A673 (cell line): ENCODE measurements around the gene GLCCI1. TPM values are rescaled to one million over a fixed set of nuclear protein-coding genes. Genes with fewer than 3 reads are reported as not detected.

Experiments
- BruUV-seq: library from RNA; stranded (reverse); fragments of 400-500 nt; replicated peaks from 2 replicates; lab custom pipeline; 2021; lab: Mats Ljungman, UMichigan
- CTCF ChIA-PET: fragments of 300-600 bp; sonication (Branson Sonifier 250); formaldehyde crosslinking; loops from one replicate; lab custom pipeline; 2022; ENCODE audit warnings: antibody characterized with exemption; lab: Charles Lee
- POLR2A ChIA-PET: fragments of 300-600 bp; sonication (Branson Sonifier 250); formaldehyde crosslinking; loops from one replicate; lab custom pipeline; 2022; ENCODE audit warnings: antibody characterized with exemption; ENCODE audit not compliant: low non-redundant PET; lab: Charles Lee
- DNase-seq: peaks from one replicate; pipeline ENCODE4 v3.0.0-alpha.2; 2015; ENCODE audit warnings: low spot score
- H3K27ac ChIP-seq: fragments of 200-600 bp; sonication (generic); 2 replicates; pipeline ENCODE4 v1.5.1; 2016; ENCODE audit warnings: mixed run types, low read depth, mild to moderate bottlenecking, mixed read lengths, antibody characterized with exemption, low read length; ENCODE audit not compliant: poor library complexity, severe bottlenecking
- H3K27me3 ChIP-seq: fragments of 200-600 bp; sonication (generic); replicated peaks from 2 replicates; pipeline ENCODE4 v1.6.1; 2017; ENCODE audit warnings: mixed run types, low read depth, mild to moderate bottlenecking, mixed read lengths, antibody characterized with exemption, low read length; ENCODE audit not compliant: insufficient read depth, poor library complexity
- H3K36me3 ChIP-seq: fragments of 200-600 bp; sonication (generic); 2 replicates; pipeline ENCODE4 v1.6.1; 2016; ENCODE audit warnings: mixed run types, mild to moderate bottlenecking, mixed read lengths, antibody characterized with exemption, low read length; ENCODE audit not compliant: insufficient read depth, poor library complexity, severe bottlenecking
- H3K4me1 ChIP-seq: fragments of 200-600 bp; sonication (generic); 2 replicates; pipeline ENCODE4 v1.6.1; 2017; ENCODE audit warnings: mixed run types, mild to moderate bottlenecking, mixed read lengths, antibody characterized with exemption, low read length; ENCODE audit not compliant: insufficient read depth, poor library complexity, severe bottlenecking
- H3K4me3 ChIP-seq: fragments of 200-600 bp; sonication (generic); 2 replicates; pipeline ENCODE4 v1.5.1; 2016; ENCODE audit warnings: low read depth, mixed run types, mild to moderate bottlenecking, mixed read lengths, low read length; ENCODE audit not compliant: poor library complexity, severe bottlenecking
- H3K9me3 ChIP-seq: fragments of 200-600 bp; sonication (generic); 2 replicates; pipeline ENCODE4 v1.6.1; 2016; ENCODE audit warnings: mixed run types, low read depth, mild to moderate bottlenecking, mixed read lengths, antibody characterized with exemption, low read length; ENCODE audit not compliant: poor library complexity, severe bottlenecking
- CTCF ChIP-seq: fragments of 300-800, 200-600 bp; sonication (generic); conservative IDR thresholded peaks from 2 replicates; pipeline ENCODE4 v1.5.1; 2017; ENCODE audit warnings: low read depth, mild to moderate bottlenecking, antibody characterized with exemption, low read length, moderate library complexity, mixed read lengths
- EZH2 ChIP-seq: fragments of 200-600 bp; sonication (generic); IDR thresholded peaks from 2 replicates; pipeline ENCODE4 v1.6.1; 2017; ENCODE audit warnings: borderline replicate concordance, low read depth, mild to moderate bottlenecking, mixed read lengths, antibody characterized with exemption, low read length; ENCODE audit not compliant: poor library complexity, severe bottlenecking
- intact Hi-C: fragments of 100-400 bp; cut with micrococcal nuclease; formaldehyde crosslinking; loops from one replicate; pipeline ENCODE4 v1.10.0; 2022; ENCODE audit not compliant: unreplicated experiment
- total RNA-seq: library from RNA; stranded (reverse); gene quantifications from 2 replicates; pipeline ENCODE4 v1.2.3, GENCODE V29; 2021

Gene GLCCI1
- total RNA-seq, 1 experiment from 2014 or later: 6.9 TPM

GRCh38 chr7:8051373-8051772 is 82.8 kb downstream of the GLCCI1 start:
- POLR2A ChIA-PET: no interaction called here
- Histone ChIP-seq H3K4me3 (no peak overlapping the region), H3K36me3 (no peaks in the 10 kb centered on the region), H3K4me1 (peaks cover 3% of the 10 kb centered on the region), H3K27me3 (no peaks in the 10 kb centered on the region), H3K27ac (no peak overlapping the region), H3K9me3 (no peaks in the 10 kb centered on the region)
- no peak for DNase-seq
- CTCF ChIA-PET: no interaction called here
- intact Hi-C loops: no loop called here
- TF ChIP-seq EZH2 (no peak), CTCF (no peak)
- no TSS peak for BruUV-seq

- intact Hi-C loops: no loop called here
- no peak for DNase-seq
Observed at GRCh38 chr7:8051998-8052397, 83.4 kb downstream of the GLCCI1 start.

DNA sequence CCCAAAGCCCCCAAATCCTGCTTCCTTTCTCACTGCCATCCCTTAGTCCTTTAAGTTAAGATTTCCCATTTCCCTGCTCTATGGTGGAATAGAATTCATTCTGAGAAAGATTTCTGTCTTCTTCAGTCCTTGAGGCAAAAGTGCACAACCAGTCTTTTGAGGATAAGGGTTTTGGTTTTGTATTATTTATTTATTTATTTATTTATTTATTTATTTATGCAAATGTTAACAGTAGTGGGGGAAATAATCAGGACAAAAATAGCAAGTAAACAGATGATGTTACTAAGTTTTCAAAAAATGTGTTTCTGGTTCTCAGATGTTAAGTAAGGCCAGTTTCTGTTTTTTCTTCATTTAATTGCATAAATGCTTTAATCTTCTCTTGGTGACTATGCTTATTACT is 84.2 kb downstream of the GLCCI1 start:
- ChIA-PET POLR2A (no interaction called here), CTCF (no interaction called here)
- TF ChIP-seq EZH2 (no peak), CTCF (no peak)
- no peak for DNase-seq
- Histone ChIP-seq H3K9me3 (no peaks in the 10 kb centered on the region), H3K27me3 (no peaks in the 10 kb centered on the region), H3K36me3 (no peaks in the 10 kb centered on the region), H3K27ac (no peak overlapping the region), H3K4me1 (peaks cover 3% of the 10 kb centered on the region), H3K4me3 (no peak overlapping the region)
- no TSS peak for BruUV-seq
- intact Hi-C loops: no loop called here

More at GRCh38 chr7:8051998-8052397, 83.4 kb downstream of the GLCCI1 start:
- POLR2A ChIA-PET: no interaction called here
- no peaks in the 10 kb centered on the region for H3K27me3 ChIP-seq
- no peaks in the 10 kb centered on the region for H3K36me3 ChIP-seq
- no peaks in the 10 kb centered on the region for H3K9me3 ChIP-seq
- no peak overlapping the region for H3K27ac ChIP-seq
- H3K4me3 ChIP-seq: no peak overlapping the region
- H3K4me1 ChIP-seq: peaks cover 3% of the 10 kb centered on the region
- BruUV-seq: no TSS peak
- CTCF ChIA-PET: no interaction called here
- TF ChIP-seq EZH2: no peak
- TF ChIP-seq CTCF: no peak
